Psoas muscle (tissue), 8 donors: Measurements from ENCODE around the gene EMC8. TPM values are rescaled to one million over a fixed set of nuclear protein-coding genes. Genes with fewer than 3 reads are reported as not detected.
A peak's percentile ranks its signal among the peaks of the same experiment; 100 is the strongest.

ENCODE experiments used
- ATAC-seq, 4 donors: fragments of 200-7000 bp; cut with Tn5 transposase; one replicate each; pipeline ENCODE4 v1.9.1; 2020; ENCODE audit warnings: moderate library complexity in 3 of 4, mild to moderate bottlenecking in 2 of 4
- DNase-seq, 2 donors: peaks; one replicate each; pipeline ENCODE4 v3.0.0-alpha.2; 2020
- H3K27ac ChIP-seq: fragments of 200-600 bp; one replicate; pipeline ENCODE4 v1.8.0; 2022
- H3K27me3 ChIP-seq, 3 donors: fragments of 200-600 bp in 1 of 3; one replicate each; pipeline versions ENCODE4 v1.6.1 to v1.8.0; 2013 to 2022; ENCODE audit warnings: low read length in 2 of 3, mild to moderate bottlenecking in 2 of 3, moderate library complexity in 1 of 3; ENCODE audit not compliant: insufficient read depth in 3 of 3
- H3K36me3 ChIP-seq, 2 donors: fragments of 200-600 bp in 1 of 2; one replicate each; pipeline versions ENCODE4 v1.6.1 to v1.8.0; 2013 to 2022; ENCODE audit warnings: low read depth in 1 of 2, mild to moderate bottlenecking in 1 of 2, moderate library complexity in 1 of 2; ENCODE audit not compliant: insufficient read depth in 1 of 2
- H3K4me1 ChIP-seq: fragments of 200-600 bp; one replicate; pipeline ENCODE4 v1.8.0; 2022
- H3K4me3 ChIP-seq: fragments of 200-600 bp; one replicate; pipeline ENCODE4 v1.8.0; 2022; ENCODE audit warnings: mild to moderate bottlenecking
- H3K9me3 ChIP-seq: fragments of 200-600 bp; one replicate; pipeline ENCODE4 v1.8.0; 2022
- CTCF ChIP-seq: fragments of 200-600 bp; IDR thresholded peaks from one replicate; pipeline ENCODE4 v1.8.0; 2022; ENCODE audit warnings: antibody characterized with exemption
- WGBS, 3 donors: extraction: QIAGEN DNeasy Blood & Tissue Kit; methylation state at CpG; one replicate each; pipeline versions ENCODE4 v1.1.6 to v1.1.7; 2013; 5-methylcytosine and 5-hydroxymethylcytosine counted together
- intact Hi-C, 2 donors: fragments of 100-400 bp; cut with DNase I; formaldehyde crosslinking; loops; one replicate each; pipeline versions ENCODE4 v1.11.0 to v1.14.2; 2022
- polyA plus RNA-seq, 3 donors: library from polyadenylated mRNA; stranded (reverse); fragments of 200-250 nt; gene quantifications; one replicate each; pipeline ENCODE4 v1.2.3, GENCODE V29; 2013
- total RNA-seq, 4 donors: library from RNA; stranded (reverse); fragmentation: NEBNext Ultra II Directional in 2 of 4; extraction: Animal tissue kit (Norgen Biotek cat#: 25700) in 2 of 4; gene quantifications; one replicate each; pipeline versions ENCODE4 v1.2.1 to v1.2.4, GENCODE V29; 2021 to 2023
- donor health status: healthy with polysubstance abuse.
- donor health status: DM: no; HTN: no; CAD: no; lungs with moderate emphysema.
- donor health status: Bipolar disorder and iron deficiency.
- donor health status: healthy.
- donor health status: DM: yes; HTN: yes; CAD: no.
- donor health status: DM: no; HTN: no; CAD: no.
- donor health status: DM: no; HTN: no; CAD: no.
- donor health status: DM: yes; HTN: yes; CAD: no.

The EMC8 gene
- total and polyA plus RNA-seq, 7 donors: 16.4 to 41.6 (median 24.7) TPM

GRCh38 chr16:85823328-85823920, 24.1 kb upstream of the EMC8 start:
- no peak for DNase-seq
- ATAC-seq: no peak
- Histone ChIP-seq H3K36me3 (no peaks in the 10 kb centered on the region), H3K4me1 (no peaks in the 10 kb centered on the region), H3K4me3 (no peak overlapping the region), H3K9me3 (no peaks in the 10 kb centered on the region), H3K27me3 (peaks cover 0 to 22% (median 3%) of the 10 kb centered on the region in 3 donors), H3K27ac (no peak overlapping the region)
- TF ChIP-seq CTCF: no peak
- intact Hi-C loops: loop anchor here (2.0 to 10.0 kb wide), 3 partner anchors 161 to 699 kb away; no protein-coding TSS in a partner anchor
- WGBS, 3 donors: 99 to 100% (median 100%) methylated on average over 1 of the region's 1 CpG

GRCh38 chr16:85822145-85822544, 22.8 kb upstream of the EMC8 start:
- no peak for TF ChIP-seq CTCF
- H3K36me3 ChIP-seq: no peaks in the 10 kb centered on the region
- no peaks in the 10 kb centered on the region for H3K4me1 ChIP-seq
- peaks cover 0 to 34% (median 5%) of the 10 kb centered on the region in 3 donors for H3K27me3 ChIP-seq
- DNase-seq (no peak), ATAC-seq (no peak)
- no peak overlapping the region for H3K27ac ChIP-seq
- 82 to 88% (median 85%) methylated on average over 12 of the region's 12 CpGs for WGBS, 3 donors
- H3K4me3 ChIP-seq: no peak overlapping the region
- H3K9me3 ChIP-seq: no peaks in the 10 kb centered on the region
- intact Hi-C loops: loop anchor here (2.0 to 10.0 kb wide), 3 partner anchors 163 to 700 kb away; no protein-coding TSS in a partner anchor

- Histone ChIP-seq H3K4me1 (no peaks in the 10 kb centered on the region), H3K27me3 (peaks cover 0 to 36% (median 6%) of the 10 kb centered on the region in 3 donors), H3K9me3 (no peaks in the 10 kb centered on the region), H3K27ac (no peak overlapping the region), H3K4me3 (no peak overlapping the region), H3K36me3 (no peaks in the 10 kb centered on the region)
- ATAC-seq (peak; percentile 76 to 90 (median 87)), DNase-seq (peak; percentile 66 to 86)
- peak; percentile 96 for TF ChIP-seq CTCF
- WGBS, 3 donors: 10 to 12% (median 11%) methylated on average over 27 of the region's 27 CpGs
- intact Hi-C loops: loop anchor here (1.0 to 10.0 kb wide), 5 partner anchors 163 to 701 kb away; no protein-coding TSS in a partner anchor
These were observed 22.2 kb upstream of the EMC8 start for GRCh38 chr16:85821390-85822135.

GRCh38 chr16:85820604-85821372, 21.4 kb upstream of the EMC8 start:
- Histone ChIP-seq H3K9me3 (no peaks in the 10 kb centered on the region), H3K4me3 (no peak overlapping the region), H3K4me1 (no peaks in the 10 kb centered on the region), H3K36me3 (no peaks in the 10 kb centered on the region), H3K27ac (no peak overlapping the region), H3K27me3 (peaks cover 0 to 30% (median 2%) of the 10 kb centered on the region in 3 donors)
- ATAC-seq: no peak
- WGBS, 3 donors: 61 to 65% (median 65%) methylated on average over 22 of the region's 22 CpGs
- DNase-seq: no peak
- TF ChIP-seq CTCF: no peak
- intact Hi-C loops: loop anchor here (1.0 to 10.0 kb wide), 4 partner anchors 164 to 702 kb away; no protein-coding TSS in a partner anchor
